Myometrial cell (primary cell): ENCODE measurements around the gene CTAG1A. TPM values are rescaled to one million over a fixed set of nuclear protein-coding genes. Genes with fewer than 3 reads are reported as not detected.

Experiments
- total RNA-seq: library from RNA; depleted of rRNA; stranded (reverse); fragments of >200 nt; gene quantifications from 2 replicates; pipeline ENCODE4 v1.2.3, GENCODE V29; 2015

CTAG1A gene
- not detected in 2 replicates for total RNA-seq

DNA sequence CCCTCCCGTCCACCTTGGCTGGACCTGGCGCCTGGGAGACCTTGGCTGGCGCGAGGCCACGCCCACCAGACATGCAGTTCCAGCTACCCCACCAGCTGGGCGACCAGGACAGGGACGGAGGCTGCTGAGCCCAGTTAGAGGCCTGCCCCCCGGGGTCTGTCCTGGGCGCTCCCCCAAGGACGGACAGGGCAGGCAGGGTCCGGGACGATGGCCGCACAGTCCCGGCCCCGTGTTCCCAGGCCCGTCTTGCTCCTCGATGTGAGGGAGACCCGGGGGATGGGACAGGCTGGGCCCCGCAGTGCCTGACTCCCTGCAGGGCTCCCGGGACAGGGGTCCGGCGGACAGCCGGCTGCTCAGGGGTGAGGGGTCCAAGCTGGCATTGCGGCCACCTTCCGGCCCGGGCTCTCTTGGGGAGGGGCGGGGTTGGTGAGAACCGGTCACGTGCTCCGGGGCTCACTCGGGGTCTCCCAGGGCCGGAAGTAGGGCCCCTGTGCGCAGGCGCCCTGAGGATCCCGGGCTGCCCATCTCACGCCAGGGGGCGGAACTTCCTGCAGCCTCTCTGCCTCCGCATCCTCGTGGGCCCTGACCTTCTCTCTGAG is at the start of gene CTAG1A:
Gene CTAG1A (plus strand): TSS at position 549 of the 599 bp plus-strand sequence. CDS start 74 bp downstream, outside the sequence.

DNA sequence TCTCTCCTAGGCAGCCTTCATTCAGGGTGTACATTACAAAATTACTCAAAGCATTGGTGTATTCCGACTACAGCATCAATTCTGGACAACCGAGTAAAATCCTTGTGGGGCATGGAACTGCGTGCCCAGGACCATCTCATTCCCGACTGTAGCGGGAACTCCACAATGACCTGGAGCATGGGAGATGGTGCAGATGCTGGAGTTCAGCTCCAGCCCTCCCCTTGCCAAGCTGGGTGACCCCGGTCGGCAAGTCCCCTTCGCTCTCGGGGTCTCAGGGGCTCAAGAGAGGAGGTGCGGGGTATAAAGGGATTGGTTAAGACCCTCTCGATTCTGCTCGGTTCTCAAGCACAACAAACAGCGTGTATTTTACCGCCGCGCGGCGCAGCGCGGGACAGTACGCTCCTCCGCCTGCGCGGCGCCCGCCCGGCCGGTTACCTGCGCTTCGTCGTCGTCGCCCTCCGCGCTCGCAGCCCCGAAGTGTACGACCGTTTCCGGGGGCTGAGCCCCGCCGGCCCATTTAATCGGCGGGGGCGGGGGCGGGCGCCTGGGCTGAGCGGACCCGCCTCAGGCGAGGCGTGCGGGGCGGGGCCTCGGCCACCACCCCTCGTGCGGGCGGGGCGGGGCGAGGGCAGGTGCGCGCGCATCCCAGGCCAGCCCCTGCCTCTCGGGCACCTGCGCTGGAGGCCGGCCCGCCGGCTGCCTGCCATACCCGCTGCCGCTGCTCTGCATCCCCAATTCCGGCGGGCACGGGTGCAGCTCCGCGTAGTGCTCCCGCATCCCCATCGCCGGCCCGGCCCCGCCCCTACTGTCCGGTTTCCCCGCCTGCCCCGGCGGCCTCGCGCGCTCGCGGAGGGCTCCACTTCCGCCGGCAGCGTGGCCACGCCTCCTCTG is 38.3 kb upstream of the CTAG1A start, which contains the start of gene G6PD:
Gene G6PD (minus strand): TSS at position 493 of the 891 bp plus-strand sequence. CDS start 691 bp downstream, outside the sequence.

GRCh38 chrX:154547245-154548027 is 37.5 kb upstream of the CTAG1A start, which contains the start of gene IKBKG:
TSS of gene IKBKG (plus strand) at chrX:154547620. CDS start at chrX:154552003, 4,383 bp downstream.

DNA sequence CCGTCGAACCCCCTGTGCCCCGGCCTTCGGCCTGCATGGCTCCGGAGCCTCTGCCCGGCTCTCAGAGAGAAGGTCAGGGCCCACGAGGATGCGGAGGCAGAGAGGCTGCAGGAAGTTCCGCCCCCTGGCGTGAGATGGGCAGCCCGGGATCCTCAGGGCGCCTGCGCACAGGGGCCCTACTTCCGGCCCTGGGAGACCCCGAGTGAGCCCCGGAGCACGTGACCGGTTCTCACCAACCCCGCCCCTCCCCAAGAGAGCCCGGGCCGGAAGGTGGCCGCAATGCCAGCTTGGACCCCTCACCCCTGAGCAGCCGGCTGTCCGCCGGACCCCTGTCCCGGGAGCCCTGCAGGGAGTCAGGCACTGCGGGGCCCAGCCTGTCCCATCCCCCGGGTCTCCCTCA is 34.2 kb downstream of the CTAG1A start, which contains the start of gene CTAG1B:
Gene CTAG1B (minus strand): TSS at position 101 of the 400 bp plus-strand sequence. CDS start 64 bp downstream, at position 37.

Other genes starting within 250 kb of the CTAG1A start
- gene FLNA, start 210.5 kb upstream of the CTAG1A start, total RNA-seq = 2,107 and 2,266 TPM in 2 replicates
- gene EMD, start 205.8 kb upstream of the CTAG1A start, total RNA-seq = 73.4 and 86.5 TPM in 2 replicates
- 6,121 and 9,090 TPM in 2 replicates for gene RPL10, start 186.8 kb upstream of the CTAG1A start, total RNA-seq
- gene DNASE1L1, start 175.9 kb upstream of the CTAG1A start, total RNA-seq = 91.1 and 95.0 TPM in 2 replicates
- gene TAFAZZIN, start 173.6 kb upstream of the CTAG1A start, total RNA-seq = 20.8 and 21.4 TPM in 2 replicates
- 56.2 and 66.3 TPM in 2 replicates for gene ATP6AP1, start 156.5 kb upstream of the CTAG1A start, total RNA-seq
- gene GDI1, start 148.0 kb upstream of the CTAG1A start, total RNA-seq = 115 and 157 TPM in 2 replicates
- 56.9 and 62.8 TPM in 2 replicates for gene FAM50A, start 141.0 kb upstream of the CTAG1A start, total RNA-seq
- 7.5 and 8.2 TPM in 2 replicates for gene PLXNA3, start 126.9 kb upstream of the CTAG1A start, total RNA-seq
- 14.1 and 29.2 TPM in 2 replicates for gene LAGE3, start 105.9 kb upstream of the CTAG1A start, total RNA-seq
- gene UBL4A, start 98.5 kb upstream of the CTAG1A start, total RNA-seq = 28.2 and 44.1 TPM in 2 replicates
- gene SLC10A3, start 94.5 kb upstream of the CTAG1A start, total RNA-seq = 39.9 and 41.5 TPM in 2 replicates
- gene FAM3A, start 68.9 kb upstream of the CTAG1A start, total RNA-seq = 34.6 and 44.3 TPM in 2 replicates
- 117 and 142 TPM in 2 replicates for gene G6PD, start 38.3 kb upstream of the CTAG1A start, total RNA-seq
- 17.0 and 28.9 TPM in 2 replicates for gene IKBKG, start 37.5 kb upstream of the CTAG1A start, total RNA-seq
- not detected in 2 replicates for gene CTAG1B, start 34.1 kb downstream of the CTAG1A start, total RNA-seq
- not detected in 2 replicates for gene CTAG2, start 68.4 kb downstream of the CTAG1A start, total RNA-seq
- 0.58 and 0.89 TPM in 2 replicates for gene GAB3, start 165.9 kb downstream of the CTAG1A start, total RNA-seq
- 18.2 and 25.7 TPM in 2 replicates for gene DKC1, start 177.7 kb downstream of the CTAG1A start, total RNA-seq
- 40.1 and 40.9 TPM in 2 replicates for gene MPP1, start 220.4 kb downstream of the CTAG1A start, total RNA-seq
- not detected in 2 replicates for gene SMIM9, start 249.5 kb downstream of the CTAG1A start, total RNA-seq